Measurements from ENCODE around the gene RNU4-1.
"Not testable (repeated sequence)": the region's sequence is repeated elsewhere in the genome, so short reads cannot be mapped to it uniquely, and the experiment has no call there.

RNU4-1 gene

GRCh38 chr12:120252071-120252906 is 40.7 kb downstream of the RNU4-1 start:
- no peaks in the 10 kb centered on the region for H3K79me2 ChIP-seq (ENCODE audit: low read length)
- no peaks in the 10 kb centered on the region for H3F3A ChIP-seq (ENCODE audit: insufficient read depth, low read length)
- no peak overlapping the region for H3K4me2 ChIP-seq (ENCODE audit: low read depth, low read length)
- no peaks in the 10 kb centered on the region for H3K27me3 ChIP-seq (replicated peaks; ENCODE audit: insufficient read depth, low read length)
- TF ChIP-seq, protein P1, sequence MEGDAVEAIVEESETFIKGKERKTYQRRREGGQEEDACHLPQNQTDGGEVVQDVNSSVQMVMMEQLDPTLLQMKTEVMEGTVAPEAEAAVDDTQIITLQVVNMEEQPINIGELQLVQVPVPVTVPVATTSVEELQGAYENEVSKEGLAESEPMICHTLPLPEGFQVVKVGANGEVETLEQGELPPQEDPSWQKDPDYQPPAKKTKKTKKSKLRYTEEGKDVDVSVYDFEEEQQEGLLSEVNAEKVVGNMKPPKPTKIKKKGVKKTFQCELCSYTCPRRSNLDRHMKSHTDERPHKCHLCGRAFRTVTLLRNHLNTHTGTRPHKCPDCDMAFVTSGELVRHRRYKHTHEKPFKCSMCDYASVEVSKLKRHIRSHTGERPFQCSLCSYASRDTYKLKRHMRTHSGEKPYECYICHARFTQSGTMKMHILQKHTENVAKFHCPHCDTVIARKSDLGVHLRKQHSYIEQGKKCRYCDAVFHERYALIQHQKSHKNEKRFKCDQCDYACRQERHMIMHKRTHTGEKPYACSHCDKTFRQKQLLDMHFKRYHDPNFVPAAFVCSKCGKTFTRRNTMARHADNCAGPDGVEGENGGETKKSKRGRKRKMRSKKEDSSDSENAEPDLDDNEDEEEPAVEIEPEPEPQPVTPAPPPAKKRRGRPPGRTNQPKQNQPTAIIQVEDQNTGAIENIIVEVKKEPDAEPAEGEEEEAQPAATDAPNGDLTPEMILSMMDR (IDR thresholded peaks at IDR 0.05; ENCODE audit: low read length), result no peak
- TF ChIP-seq EZH2phosphoT487 (IDR thresholded peaks at IDR 0.05; ENCODE audit: low read length) (no peak), EZH2 (optimal IDR thresholded peaks at IDR 0.05; ENCODE audit: low read depth, low read length) (no peak)
- no peaks in the 10 kb centered on the region for H3K9me2 ChIP-seq (replicated peaks; ENCODE audit: insufficient read depth, low read length)
- H4K20me1 ChIP-seq (ENCODE audit: insufficient read depth, low read length), result no peaks in the 10 kb centered on the region
- H3K4me3 ChIP-seq (ENCODE audit: low read length), result no peak overlapping the region
- H3K36me3 ChIP-seq (replicated peaks; ENCODE audit: insufficient read depth, low read length), result no peaks in the 10 kb centered on the region
- no peak overlapping the region for H2AFZ ChIP-seq (ENCODE audit: low read length)
- H3K9ac ChIP-seq (ENCODE audit: low read length), result no peak overlapping the region
- H3K9me3 ChIP-seq (replicated peaks; ENCODE audit: insufficient read depth, low read length), result no peaks in the 10 kb centered on the region
- H3K27ac ChIP-seq (ENCODE audit: low read length), result no peak overlapping the region
- no peaks in the 10 kb centered on the region for H3K4me1 ChIP-seq (ENCODE audit: low read length)
- DNase-seq, result no peak

DNA sequence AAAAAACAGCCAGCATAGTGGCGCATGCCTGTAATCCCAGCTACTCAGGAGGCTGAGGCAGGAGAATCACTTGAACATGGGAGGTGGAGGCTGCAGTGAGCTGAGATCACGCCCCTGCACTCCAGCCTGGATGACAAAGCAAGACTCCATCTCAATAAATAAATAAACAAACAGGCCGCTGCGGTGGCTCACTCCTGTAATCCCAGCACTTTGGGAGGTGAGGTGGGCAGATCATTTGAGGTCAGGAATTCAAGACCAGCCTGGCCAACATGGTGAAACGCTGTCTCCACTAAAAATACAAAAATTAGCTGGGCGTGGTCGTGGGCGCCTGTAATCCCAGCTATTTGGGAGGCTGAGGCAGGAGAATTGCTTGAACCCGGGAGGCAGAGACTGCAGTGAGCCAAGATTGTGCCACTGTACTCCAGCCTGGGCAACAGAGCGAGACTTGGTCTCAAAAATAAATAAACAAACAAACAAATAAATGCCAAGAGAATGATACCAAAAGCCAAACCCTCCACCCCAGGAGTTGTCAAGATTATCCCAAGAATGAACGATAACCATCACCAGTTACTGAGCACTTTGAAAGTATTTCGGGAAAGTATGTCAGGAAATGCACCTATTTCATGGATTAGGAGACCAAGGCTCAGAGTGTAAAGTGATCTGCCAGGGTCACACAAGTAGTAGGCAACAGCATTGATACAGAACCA is 41.5 kb downstream of the RNU4-1 start:
- not testable (repeated sequence) for H3F3A ChIP-seq (ENCODE audit: insufficient read depth, low read length); H3K27ac ChIP-seq (ENCODE audit: low read length); H3K9me2 ChIP-seq (replicated peaks; ENCODE audit: insufficient read depth, low read length); H3K36me3 ChIP-seq (replicated peaks; ENCODE audit: insufficient read depth, low read length); H3K4me3 ChIP-seq (ENCODE audit: low read length); H3K4me2 ChIP-seq (ENCODE audit: low read depth, low read length); H3K4me1 ChIP-seq (ENCODE audit: low read length); H2AFZ ChIP-seq (ENCODE audit: low read length); DNase-seq; H3K9me3 ChIP-seq (replicated peaks; ENCODE audit: insufficient read depth, low read length); H3K27me3 ChIP-seq (replicated peaks; ENCODE audit: insufficient read depth, low read length); H3K9ac ChIP-seq (ENCODE audit: low read length); H3K79me2 ChIP-seq (ENCODE audit: low read length); H4K20me1 ChIP-seq (ENCODE audit: insufficient read depth, low read length)

- H3K4me1 ChIP-seq (ENCODE audit: low read length), result no peaks in the 10 kb centered on the region
- no peaks in the 10 kb centered on the region for H3K27me3 ChIP-seq (replicated peaks; ENCODE audit: insufficient read depth, low read length)
- H3K4me2 ChIP-seq (ENCODE audit: low read depth, low read length), result no peak overlapping the region
- H4K20me1 ChIP-seq (ENCODE audit: insufficient read depth, low read length), result no peaks in the 10 kb centered on the region
- DNase-seq, result no peak
- no peaks in the 10 kb centered on the region for H3F3A ChIP-seq (ENCODE audit: insufficient read depth, low read length)
- no peaks in the 10 kb centered on the region for H3K36me3 ChIP-seq (replicated peaks; ENCODE audit: insufficient read depth, low read length)
- H3K27ac ChIP-seq (ENCODE audit: low read length), result no peak overlapping the region
- no peaks in the 10 kb centered on the region for H3K9me3 ChIP-seq (replicated peaks; ENCODE audit: insufficient read depth, low read length)
- H3K4me3 ChIP-seq (ENCODE audit: low read length), result no peak overlapping the region
- no peaks in the 10 kb centered on the region for H3K9me2 ChIP-seq (replicated peaks; ENCODE audit: insufficient read depth, low read length)
- TF ChIP-seq, protein P1 (IDR thresholded peaks at IDR 0.05; ENCODE audit: low read length), result no peak
- TF ChIP-seq EZH2 (optimal IDR thresholded peaks at IDR 0.05; ENCODE audit: low read depth, low read length), result no peak
- no peak for TF ChIP-seq EZH2phosphoT487 (IDR thresholded peaks at IDR 0.05; ENCODE audit: low read length)
- H3K79me2 ChIP-seq (ENCODE audit: low read length), result no peaks in the 10 kb centered on the region
- H2AFZ ChIP-seq (ENCODE audit: low read length), result no peak overlapping the region
- H3K9ac ChIP-seq (ENCODE audit: low read length), result no peak overlapping the region
These were observed 42.9 kb downstream of the RNU4-1 start for GRCh38 chr12:120249875-120250795.
